Measurements from ENCODE around the gene GREB1L.

GRCh38 chr18:21330122-21330701, 88.2 kb downstream of the GREB1L start:
- TF ChIP-seq TAF1 (IDR thresholded peaks at IDR 0.05; ENCODE audit: borderline replicate concordance, insufficient read depth, low read length) (no peak), POLR2AphosphoS5 (IDR thresholded peaks at IDR 0.05; ENCODE audit: low read depth, low read length) (no peak), REST (IDR thresholded peaks at IDR 0.05; ENCODE audit: insufficient read depth in 1 of 2, low read depth in 2 of 2, low read length in 2 of 2) (no peak), SIN3A (IDR thresholded peaks at IDR 0.05; ENCODE audit: borderline replicate concordance, insufficient read depth, low read length) (no peak), FOXP2 (optimal IDR thresholded peaks at IDR 0.05; ENCODE audit: borderline replicate concordance, extremely low read depth, extremely low read length, insufficient read depth) (no peak)

Measured in PFSK-1 (cell line).